GM21381 (cell line): Measurements from ENCODE around the gene GNL3.
"Not testable (repeated sequence)": the region's sequence is repeated elsewhere in the genome, so short reads cannot be mapped to it uniquely, and the experiment has no call there.

Experiments
- ATAC-seq: cut with Tn5 transposase; IDR thresholded peaks from one replicate; pipeline ENCODE4 v1.9.1; 2021; ENCODE audit warnings: mild to moderate bottlenecking, moderate library complexity; ENCODE audit not compliant: unreplicated experiment

GNL3 gene

DNA sequence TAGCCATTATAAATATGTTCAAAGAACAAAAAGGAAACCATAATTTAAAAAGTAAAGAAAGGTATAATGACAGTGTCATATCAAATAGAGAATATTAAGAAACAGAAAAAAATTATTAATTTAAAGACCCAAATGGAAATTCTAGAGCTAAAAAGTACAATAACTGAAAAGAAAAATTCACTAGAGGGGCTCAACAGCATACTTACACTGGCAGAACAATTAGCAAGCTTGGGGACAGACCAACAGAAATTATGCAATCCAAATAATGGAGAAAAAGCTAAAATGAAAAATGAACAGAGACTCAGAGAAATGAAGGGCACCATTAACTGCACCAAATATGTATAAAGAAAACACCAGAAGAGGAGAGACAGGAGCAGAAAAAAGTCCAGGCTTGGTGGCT lies 33.8 kb downstream of the GNL3 start:
- ATAC-seq = no peak

DNA sequence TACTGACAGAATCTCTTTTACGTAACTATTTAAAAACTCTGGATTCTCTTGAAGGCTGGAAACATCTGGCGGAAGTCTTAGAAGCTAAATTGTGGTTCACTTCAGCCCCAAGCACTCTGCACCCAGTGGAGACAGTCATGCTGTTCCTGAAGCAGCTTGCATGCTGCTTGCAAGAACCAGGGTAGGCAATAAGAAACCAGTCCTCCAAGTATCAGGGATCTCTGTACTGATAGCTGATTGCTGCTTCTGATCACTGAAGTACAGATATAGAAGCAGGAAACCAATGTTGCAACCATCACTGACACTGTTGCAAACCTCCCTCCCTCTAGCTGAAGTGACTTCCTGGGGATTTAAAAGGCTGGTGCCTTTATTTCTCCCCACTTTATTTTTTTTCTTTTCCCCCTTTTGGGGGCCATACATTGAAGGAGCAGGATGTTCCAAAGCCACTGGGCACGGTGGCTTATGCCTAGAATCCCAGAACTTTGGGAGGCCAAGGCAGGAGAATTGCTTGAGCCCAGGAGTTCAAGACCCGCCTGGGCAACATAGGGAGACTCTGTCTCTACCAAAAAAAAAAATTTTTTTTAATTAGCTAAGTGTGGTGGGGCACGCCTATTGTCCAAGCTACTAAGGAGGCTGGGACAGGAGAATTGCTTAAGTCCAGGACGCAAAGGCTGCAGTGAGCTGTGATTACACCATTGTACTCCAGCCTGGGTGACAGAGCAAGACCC lies 35.3 kb downstream of the GNL3 start:
- ATAC-seq = peak; percentile 57

DNA sequence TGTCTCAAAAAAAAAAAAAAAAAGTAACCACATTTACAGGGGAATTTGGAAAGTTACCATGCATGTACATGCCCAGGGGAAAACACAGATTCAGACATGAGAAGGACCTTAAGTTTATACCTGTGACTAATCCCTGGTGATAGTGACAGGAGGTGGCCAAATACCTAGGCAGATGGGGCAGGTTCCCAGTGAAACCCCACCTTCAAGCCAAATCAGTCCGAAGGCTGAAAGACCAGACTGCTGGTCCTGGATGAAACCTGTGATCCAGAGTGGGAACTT lies 35.8 kb downstream of the GNL3 start:
- ATAC-seq = no peak

DNA sequence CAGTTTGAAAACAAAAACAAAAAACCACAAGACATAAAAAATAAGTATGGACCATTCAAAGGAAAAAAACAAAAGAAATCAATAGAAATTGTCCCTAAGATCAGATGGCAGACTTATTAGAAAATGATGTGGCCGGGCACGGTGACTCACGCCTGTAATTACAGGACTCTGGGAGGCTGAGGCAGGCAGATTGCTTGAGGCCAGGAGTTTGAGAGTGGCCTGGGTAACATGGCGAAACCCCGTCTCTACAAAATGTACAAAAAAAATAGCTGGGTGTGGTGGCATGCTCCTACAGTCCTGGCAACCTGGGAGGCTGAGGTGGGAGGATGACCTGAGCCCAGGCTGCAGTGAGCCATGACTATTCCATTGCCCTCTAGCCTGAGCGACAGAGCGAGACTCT lies 36.7 kb downstream of the GNL3 start:
- no peak for ATAC-seq

DNA sequence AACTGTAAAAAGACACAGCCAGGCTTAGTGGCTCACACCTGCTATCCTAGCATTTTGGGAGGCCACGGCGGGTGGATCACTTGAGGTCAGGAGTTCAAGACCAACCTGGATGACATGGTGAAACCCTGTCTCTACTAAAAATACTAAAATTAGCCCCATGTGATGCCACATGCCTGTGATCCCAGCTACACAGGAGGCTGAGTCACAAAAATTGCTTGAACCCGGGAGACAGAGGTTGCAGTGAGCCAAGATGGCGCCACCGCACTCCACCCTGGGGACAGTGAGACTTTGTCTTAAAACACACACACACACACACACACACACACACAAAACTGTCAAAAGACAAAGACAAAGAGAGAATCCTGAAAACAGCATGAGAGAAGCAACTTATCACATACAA lies 38.1 kb downstream of the GNL3 start:
- ATAC-seq = no peak

DNA sequence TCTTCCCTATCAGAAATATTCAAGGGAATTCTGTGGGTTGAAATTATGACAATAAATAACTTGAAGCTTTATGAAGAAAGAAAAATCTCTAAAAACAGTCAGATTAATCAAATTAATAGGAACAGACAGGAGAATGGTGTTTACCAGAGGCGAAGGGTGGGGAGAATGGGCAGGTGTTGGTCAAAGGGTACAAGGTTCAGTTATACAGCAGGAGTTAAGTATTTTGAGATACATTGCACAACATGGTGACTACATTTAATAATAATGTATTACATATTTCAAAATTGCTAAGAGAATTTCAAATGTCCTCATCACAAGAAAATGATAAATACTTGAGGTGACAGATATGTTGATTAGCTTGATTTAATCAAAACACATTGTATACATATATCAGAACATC lies 38.7 kb downstream of the GNL3 start:
- no peak for ATAC-seq

DNA sequence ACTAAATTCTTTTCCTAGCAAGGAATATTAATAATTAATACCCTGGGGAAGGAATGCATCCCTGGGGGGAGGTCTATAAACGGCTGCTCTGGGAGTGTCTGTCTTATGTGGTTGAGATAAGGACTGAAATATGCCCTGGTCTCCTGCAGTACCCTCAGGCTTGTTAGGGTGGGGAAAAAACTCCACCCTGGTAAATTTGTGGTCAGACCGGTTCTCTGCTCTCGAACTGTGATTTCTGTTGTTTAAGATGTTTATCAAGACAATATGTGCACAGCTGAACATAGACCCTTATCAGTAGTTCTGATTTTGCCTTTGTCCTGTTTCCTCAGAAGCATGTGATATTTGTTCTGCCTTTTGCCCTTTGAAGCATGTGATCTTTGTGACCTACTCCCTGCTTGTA lies 42.9 kb downstream of the GNL3 start:
- ATAC-seq = not testable (repeated sequence)

DNA sequence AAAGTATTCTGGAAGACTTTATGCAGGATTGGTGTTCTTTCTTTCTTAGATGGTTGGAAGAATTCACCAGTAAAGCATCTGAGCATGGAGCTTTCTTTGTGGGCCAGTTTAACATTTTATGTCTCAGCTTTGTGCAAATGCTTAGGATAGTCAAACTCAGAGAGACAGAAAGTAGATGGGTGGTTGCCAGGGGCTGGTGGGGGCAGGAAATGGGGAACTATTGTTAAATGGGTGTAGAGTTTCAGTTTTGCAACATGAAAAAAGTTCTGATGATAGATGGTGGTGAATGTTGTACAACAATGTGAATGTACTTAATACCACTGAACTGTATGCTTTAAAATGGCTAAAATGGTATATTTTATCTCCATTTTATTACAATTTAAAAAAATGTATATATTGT lies 44.8 kb downstream of the GNL3 start:
- ATAC-seq = no peak

DNA sequence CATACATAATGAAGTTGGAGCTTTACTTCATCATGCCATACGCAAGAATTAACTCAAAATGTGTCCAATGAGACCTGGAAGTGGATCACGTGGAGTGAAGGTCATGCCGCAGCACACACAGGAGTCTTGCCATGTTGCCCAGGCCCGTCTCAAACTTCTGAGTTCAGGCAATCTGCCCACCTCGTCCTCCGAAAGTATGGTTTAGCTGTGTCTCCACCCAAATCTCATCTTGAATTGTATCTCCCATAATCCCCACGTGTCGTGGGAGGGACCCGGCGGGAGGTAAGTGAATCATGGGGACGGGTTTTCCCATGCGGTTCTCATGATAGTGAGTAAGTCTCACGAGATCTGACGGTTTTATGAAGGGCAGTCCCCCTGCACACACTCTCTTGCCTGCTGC lies 45.8 kb downstream of the GNL3 start:
- ATAC-seq = no peak

DNA sequence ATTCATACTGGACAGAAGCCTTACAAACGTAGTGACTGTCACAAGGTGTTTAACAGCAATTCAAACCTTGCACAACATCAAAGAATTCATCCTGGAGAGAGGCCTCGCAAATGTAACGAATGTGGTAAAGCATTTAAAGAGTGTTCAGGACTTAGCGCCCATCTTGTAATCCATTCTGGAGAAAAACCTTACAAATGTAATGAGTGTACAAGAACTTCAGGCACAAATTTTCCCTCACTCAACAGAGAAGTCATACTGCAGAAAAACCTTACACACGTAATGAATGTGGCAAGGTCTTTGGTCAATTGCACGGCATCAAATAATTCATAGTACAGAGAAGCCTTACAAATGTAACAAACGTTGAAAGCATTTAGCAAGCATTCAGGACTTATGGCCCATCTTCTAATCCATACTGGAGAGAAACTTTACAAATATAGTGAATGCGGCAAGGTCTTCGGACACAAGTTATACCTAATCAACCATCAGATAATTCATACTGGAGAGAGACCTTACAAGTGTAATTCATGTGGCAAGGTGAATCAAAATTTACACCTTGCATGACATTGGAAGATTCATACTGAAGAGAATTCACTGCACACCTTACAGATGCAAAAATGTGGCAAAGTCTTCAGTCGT lies 47.5 kb downstream of the GNL3 start:
- ATAC-seq = no peak

DNA sequence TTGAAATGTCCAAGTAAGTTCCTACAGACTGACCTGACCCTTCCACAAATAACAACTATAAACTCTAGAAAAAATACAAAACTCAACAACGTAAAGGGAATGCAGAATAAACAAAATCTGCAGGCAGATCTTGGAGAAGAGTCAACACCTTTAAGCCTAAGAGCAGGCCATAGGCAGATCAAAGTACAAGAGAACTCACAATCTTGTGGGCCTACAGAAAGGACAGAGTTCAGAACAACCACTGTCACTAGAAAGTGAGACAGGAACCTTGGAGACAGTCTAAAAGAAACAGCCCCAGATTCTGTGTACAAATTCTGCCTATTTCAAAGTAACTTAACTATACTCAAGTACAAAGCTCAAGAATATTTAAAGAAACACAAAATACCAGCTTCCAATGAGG lies 53.9 kb downstream of the GNL3 start:
- no peak for ATAC-seq

DNA sequence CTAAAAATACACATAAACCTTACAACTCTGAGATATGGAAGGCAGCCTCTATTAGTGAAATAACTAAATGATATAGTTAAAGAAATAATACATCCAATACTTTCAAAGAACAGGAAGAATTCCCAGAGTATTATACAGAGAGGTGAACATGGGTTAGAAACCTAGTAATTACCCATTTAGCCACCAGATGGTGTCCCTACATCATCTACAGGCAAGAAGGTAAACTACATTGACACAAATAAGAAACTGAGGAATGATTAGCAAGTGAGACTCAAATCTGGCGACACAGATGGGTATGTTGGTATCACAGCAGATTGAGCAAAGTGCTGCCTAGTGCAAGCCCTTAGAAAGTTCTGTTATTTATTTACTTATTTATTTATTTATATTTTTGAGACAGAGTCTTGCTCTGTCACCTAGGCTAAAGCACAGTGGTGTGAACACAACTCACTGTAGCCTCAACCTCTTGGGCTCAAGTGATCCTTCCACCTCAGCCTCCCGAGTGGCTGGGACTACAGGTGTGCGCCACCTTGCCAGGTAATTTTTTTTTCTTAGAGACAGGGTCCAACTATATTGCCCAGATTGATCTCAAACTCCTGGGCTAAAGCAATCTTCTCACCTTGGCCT lies 56.7 kb downstream of the GNL3 start:
- ATAC-seq = no peak

DNA sequence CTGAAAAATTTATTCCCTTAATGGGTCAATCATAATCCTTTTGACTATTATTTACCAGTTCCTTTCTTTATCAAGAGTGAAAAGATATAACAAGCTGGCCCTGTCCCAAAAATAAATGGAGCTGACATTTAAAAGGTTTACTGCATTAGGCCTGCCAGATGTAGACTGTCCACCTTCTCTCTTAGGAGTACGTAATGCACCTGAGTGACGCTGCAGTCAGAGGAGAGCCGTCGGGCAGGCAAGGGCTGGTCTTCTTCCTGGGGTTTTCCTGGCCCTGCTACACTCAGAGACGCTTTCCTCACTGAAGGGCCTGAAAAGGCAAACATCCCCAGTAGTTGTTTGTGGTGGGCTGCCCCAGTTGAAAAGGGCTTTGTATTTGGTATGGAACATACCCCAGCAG lies 57.3 kb downstream of the GNL3 start:
- no peak for ATAC-seq

DNA sequence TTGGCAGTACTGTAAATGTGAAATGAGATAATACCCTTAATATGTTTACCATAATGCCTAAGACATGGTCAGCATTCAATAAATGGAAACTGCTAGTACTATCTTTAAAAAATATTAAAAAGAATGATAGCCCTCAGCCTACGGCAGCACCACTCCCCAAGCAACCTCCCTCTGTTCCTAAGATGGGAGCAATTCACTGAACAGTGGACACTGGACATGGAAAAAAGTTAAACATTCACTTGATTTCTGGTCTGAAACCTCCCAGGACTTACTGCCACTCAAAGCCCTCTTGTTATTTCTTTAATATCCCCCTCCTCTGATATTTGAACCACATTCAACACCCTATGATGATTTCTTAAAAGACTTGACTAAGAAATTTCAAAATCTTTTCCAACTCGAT lies 57.9 kb downstream of the GNL3 start:
- ATAC-seq = no peak
